ENCODE measurements around the gene MSANTD2. TPM values are rescaled to one million over a fixed set of nuclear protein-coding genes. Genes with fewer than 3 reads are reported as not detected.
A peak's percentile ranks its signal among the peaks of the same experiment; 100 is the strongest.

The MSANTD2 gene
- total RNA-seq, 1 donor from 2014 or later = 13.3 TPM

DNA sequence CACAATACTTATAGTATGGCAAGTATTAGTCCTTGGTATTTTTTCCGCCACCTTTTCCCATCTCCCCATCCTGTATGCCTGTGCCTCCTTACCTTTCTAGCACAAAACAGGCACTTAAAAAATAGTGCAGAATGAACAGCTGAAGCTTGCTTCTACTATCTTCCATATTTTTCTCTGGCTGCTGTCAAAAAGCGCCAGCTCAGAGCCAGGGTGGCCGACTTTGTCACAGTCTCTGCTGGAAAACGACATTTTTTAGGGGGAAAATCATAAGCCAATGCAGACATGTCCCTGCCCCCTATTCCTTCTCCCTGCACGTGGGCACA, 38.6 kb upstream of the MSANTD2 start:
- TF ChIP-seq, protein P1, sequence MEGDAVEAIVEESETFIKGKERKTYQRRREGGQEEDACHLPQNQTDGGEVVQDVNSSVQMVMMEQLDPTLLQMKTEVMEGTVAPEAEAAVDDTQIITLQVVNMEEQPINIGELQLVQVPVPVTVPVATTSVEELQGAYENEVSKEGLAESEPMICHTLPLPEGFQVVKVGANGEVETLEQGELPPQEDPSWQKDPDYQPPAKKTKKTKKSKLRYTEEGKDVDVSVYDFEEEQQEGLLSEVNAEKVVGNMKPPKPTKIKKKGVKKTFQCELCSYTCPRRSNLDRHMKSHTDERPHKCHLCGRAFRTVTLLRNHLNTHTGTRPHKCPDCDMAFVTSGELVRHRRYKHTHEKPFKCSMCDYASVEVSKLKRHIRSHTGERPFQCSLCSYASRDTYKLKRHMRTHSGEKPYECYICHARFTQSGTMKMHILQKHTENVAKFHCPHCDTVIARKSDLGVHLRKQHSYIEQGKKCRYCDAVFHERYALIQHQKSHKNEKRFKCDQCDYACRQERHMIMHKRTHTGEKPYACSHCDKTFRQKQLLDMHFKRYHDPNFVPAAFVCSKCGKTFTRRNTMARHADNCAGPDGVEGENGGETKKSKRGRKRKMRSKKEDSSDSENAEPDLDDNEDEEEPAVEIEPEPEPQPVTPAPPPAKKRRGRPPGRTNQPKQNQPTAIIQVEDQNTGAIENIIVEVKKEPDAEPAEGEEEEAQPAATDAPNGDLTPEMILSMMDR (IDR thresholded peaks at IDR 0.05) = no peak
- no peaks in the 10 kb centered on the region for H3K9me3 ChIP-seq
- H3K27me3 ChIP-seq = peaks cover 60% of the 10 kb centered on the region
- H3K4me3 ChIP-seq = no peak overlapping the region
- no peaks in the 10 kb centered on the region for H3K36me3 ChIP-seq
- ATAC-seq (no peak), DNase-seq (no peak)
- peaks cover 33% of the 10 kb centered on the region for H3K4me1 ChIP-seq
- no peak overlapping the region for H3K27ac ChIP-seq
- intact Hi-C loops (cut with DNase I) = no loop called here

DNA sequence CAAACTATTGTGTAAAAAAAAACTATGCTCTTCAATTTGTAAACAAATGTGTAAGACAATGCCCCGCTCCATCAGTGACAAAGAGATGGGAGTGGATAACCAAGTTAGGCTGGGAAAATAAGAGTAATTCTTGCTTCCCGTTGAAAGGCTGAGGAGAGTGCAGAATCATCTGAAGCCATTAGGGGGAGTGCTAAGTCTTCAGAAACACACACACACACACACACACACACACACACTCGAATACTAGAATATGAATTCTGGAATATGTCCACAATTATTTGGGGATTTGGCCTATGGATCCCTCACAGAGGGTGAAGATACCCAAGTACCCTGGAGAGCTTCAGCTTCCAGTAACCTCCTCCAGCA, 37.3 kb upstream of the MSANTD2 start:
- peak; percentile 79 for ATAC-seq
- Histone ChIP-seq H3K27ac (no peak overlapping the region), H3K4me1 (peaks cover 23% of the 10 kb centered on the region), H3K27me3 (peaks cover 47% of the 10 kb centered on the region), H3K9me3 (no peaks in the 10 kb centered on the region), H3K4me3 (no peak overlapping the region), H3K36me3 (no peaks in the 10 kb centered on the region)
- intact Hi-C loops (cut with DNase I) = no loop called here
- TF ChIP-seq, protein P1 (IDR thresholded peaks at IDR 0.05) = peak; percentile 4
- no peak for DNase-seq

DNA sequence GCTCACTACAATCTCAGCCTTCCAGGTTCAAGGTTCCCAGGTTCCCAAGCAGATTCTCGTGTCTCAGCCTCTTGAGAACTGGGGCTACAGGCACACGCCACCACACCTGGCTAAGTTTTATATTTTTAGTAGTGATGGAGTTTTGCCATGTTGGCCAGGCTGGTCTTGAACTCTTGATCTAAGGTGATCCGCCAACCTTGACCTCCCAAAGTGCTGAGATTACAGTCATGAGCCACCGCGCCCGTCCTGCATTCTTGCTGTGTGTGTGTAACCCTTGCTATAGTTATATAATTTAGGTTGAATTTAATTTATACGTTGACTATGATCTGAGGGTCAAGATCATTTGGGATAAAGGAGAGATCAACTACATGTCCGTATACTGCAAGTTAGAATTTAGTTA, 35.7 kb upstream of the MSANTD2 start:
- ATAC-seq (no peak), DNase-seq (no peak)
- H3K36me3 ChIP-seq = no peaks in the 10 kb centered on the region
- H3K9me3 ChIP-seq = no peaks in the 10 kb centered on the region
- H3K27me3 ChIP-seq = peaks cover 32% of the 10 kb centered on the region
- intact Hi-C loops (cut with DNase I) = no loop called here
- H3K4me1 ChIP-seq = peaks cover 19% of the 10 kb centered on the region
- TF ChIP-seq, protein P1 (IDR thresholded peaks at IDR 0.05) = no peak
- H3K4me3 ChIP-seq = peak overlapping the region; percentile 42
- H3K27ac ChIP-seq = peak overlapping the region; percentile 75

DNA sequence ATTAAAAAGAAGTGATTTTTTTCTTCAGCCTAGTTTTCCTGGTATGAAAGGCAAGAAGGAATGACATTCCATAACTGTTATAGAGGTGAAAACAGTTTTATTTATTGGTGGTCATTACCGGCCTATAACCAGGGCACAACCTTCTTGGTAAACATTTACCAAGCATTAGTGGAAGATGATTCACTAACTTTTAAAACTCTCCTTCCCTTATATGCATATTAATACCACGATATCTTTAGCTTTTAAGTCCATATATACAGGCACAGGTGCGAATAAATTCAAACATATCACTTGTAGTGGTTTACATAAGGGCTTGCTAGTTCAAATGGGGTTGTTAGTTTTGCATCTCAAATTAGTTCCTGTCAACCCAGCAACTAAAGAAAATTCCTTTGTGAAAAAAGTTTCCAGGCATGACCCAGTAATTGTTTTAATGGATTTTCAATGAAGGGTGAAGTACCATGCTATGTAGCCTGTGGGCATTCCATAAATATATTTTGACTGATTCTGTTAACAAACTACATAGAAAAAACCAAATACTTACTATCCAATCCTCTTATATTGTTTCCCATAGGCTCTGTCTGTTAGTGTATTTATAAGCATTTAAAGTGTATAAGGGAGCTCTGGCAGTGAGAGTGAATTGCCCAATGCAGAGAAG, 34.4 kb upstream of the MSANTD2 start:
- peaks cover 15% of the 10 kb centered on the region for H3K4me1 ChIP-seq
- H3K27me3 ChIP-seq = peaks cover 20% of the 10 kb centered on the region
- no peak overlapping the region for H3K27ac ChIP-seq
- no peak for DNase-seq
- H3K9me3 ChIP-seq = no peaks in the 10 kb centered on the region
- ATAC-seq = no peak
- intact Hi-C loops (cut with DNase I) = no loop called here
- TF ChIP-seq, protein P1 (IDR thresholded peaks at IDR 0.05) = no peak
- H3K4me3 ChIP-seq = no peak overlapping the region
- no peaks in the 10 kb centered on the region for H3K36me3 ChIP-seq

DNA sequence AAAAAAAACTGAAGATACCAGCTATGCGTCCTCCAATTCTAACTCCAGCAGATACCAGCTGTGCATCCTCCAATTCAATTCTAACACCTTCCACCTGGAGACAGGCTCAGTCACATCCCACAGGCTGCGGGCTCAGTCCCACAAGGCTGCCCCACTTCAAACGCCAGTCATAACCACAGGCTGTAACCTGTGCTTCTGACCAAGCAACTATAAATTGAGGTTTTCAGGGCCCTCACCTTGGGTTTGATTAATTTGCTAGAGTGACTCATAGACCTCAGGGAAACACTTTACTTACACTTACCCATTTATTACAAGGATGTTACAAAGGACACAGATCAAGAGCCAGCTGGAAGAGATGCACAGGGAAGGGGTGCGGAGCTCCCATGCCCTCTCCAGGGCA, 32.4 kb upstream of the MSANTD2 start:
- DNase-seq (no peak), ATAC-seq (no peak)
- Histone ChIP-seq H3K36me3 (no peaks in the 10 kb centered on the region), H3K27ac (no peak overlapping the region), H3K4me1 (peaks cover 8% of the 10 kb centered on the region), H3K4me3 (no peak overlapping the region), H3K27me3 (no peaks in the 10 kb centered on the region), H3K9me3 (no peaks in the 10 kb centered on the region)
- intact Hi-C loops (cut with DNase I) = no loop called here
- TF ChIP-seq, protein P1 (IDR thresholded peaks at IDR 0.05) = no peak

DNA sequence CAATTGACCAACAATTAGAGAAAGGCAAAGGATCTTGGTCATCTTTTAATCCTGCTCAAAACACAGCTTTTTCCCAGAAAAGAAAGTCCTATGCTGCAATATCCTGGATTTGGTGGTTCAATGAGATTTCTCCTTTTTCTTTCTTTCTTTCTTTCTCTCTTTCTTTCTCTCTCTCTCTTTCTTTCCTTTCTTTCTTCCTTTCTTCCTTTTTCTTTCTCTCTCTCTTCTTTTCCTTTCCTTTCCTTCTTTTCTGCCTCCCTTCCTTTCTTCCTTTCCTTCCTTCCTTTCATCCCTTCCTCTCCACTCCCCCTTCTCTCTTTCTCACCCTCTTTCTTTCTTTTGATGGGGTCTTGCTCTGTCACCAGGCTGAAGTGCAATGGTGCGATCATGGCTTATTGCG, 31.7 kb upstream of the MSANTD2 start:
- Histone ChIP-seq H3K4me3 (no peak overlapping the region), H3K36me3 (no peaks in the 10 kb centered on the region), H3K4me1 (peaks cover 4% of the 10 kb centered on the region), H3K27ac (no peak overlapping the region), H3K27me3 (no peaks in the 10 kb centered on the region), H3K9me3 (no peaks in the 10 kb centered on the region)
- TF ChIP-seq, protein P1 (IDR thresholded peaks at IDR 0.05) = no peak
- ATAC-seq (no peak), DNase-seq (no peak)
- intact Hi-C loops (cut with DNase I) = no loop called here
